HepG2 (cell line): ENCODE measurements around the gene HCRT. TPM values are rescaled to one million over a fixed set of nuclear protein-coding genes. Genes with fewer than 3 reads are reported as not detected.

Experiments used
- CEBPZ ChIP-seq: IDR thresholded peaks from 2 replicates; pipeline ENCODE4 v1.6.1; 2012; ENCODE audit warnings: low read length, improper control_type of control experiment
- HMG20A ChIP-seq: IDR thresholded peaks from 2 replicates; pipeline ENCODE4 v1.6.1; 2016; ENCODE audit warnings: borderline replicate concordance
- IRX3 ChIP-seq: sonication (generic); formaldehyde crosslinking; IDR thresholded peaks from 2 replicates; pipeline ENCODE4 v1.8.1; 2023; ENCODE audit warnings: mild to moderate bottlenecking, low read depth, missing genetic modification reagents, borderline replicate concordance
- MAF1 ChIP-seq: sonication (generic); formaldehyde crosslinking; IDR thresholded peaks from 2 replicates; pipeline ENCODE4 v1.5.0; 2020; ENCODE audit warnings: missing genetic modification reagents, borderline replicate concordance
- MED8 ChIP-seq: sonication (generic); formaldehyde crosslinking; IDR thresholded peaks from 2 replicates; pipeline ENCODE4 v1.8.1; 2023; ENCODE audit warnings: mild to moderate bottlenecking, missing genetic modification reagents; ENCODE audit not compliant: insufficient replicate concordance
- RAD51 ChIP-seq: fragments of 450-650 bp; IDR thresholded peaks from 2 replicates; pipeline ENCODE4 v1.6.1; 2016; ENCODE audit warnings: borderline replicate concordance
- REXO4 ChIP-seq: sonication (generic); formaldehyde crosslinking; IDR thresholded peaks from 2 replicates; pipeline ENCODE4 v1.8.0; 2022; ENCODE audit warnings: missing genetic modification reagents, mild to moderate bottlenecking, borderline replicate concordance
- SKI ChIP-seq: fragments of 450-650 bp; IDR thresholded peaks from one replicate; pipeline ENCODE4 v1.6.1; 2018; ENCODE audit warnings: mild to moderate bottlenecking; ENCODE audit not compliant: partially characterized antibody
- SNAPC5 ChIP-seq: sonication (generic); formaldehyde crosslinking; IDR thresholded peaks from 2 replicates; pipeline ENCODE4 v1.8.1; 2023; ENCODE audit warnings: mild to moderate bottlenecking, missing genetic modification reagents, borderline replicate concordance
- SP4 ChIP-seq: sonication (generic); formaldehyde crosslinking; IDR thresholded peaks from 2 replicates; pipeline ENCODE4 v1.8.1; 2023; ENCODE audit warnings: mild to moderate bottlenecking, missing genetic modification reagents
- ZBTB4 ChIP-seq: sonication (generic); formaldehyde crosslinking; IDR thresholded peaks from 2 replicates; pipeline ENCODE4 v1.4.0; 2020; ENCODE audit warnings: missing genetic modification reagents, mild to moderate bottlenecking, borderline replicate concordance
- ZNF207 ChIP-seq: fragments of 450-650 bp; IDR thresholded peaks from 2 replicates; pipeline ENCODE4 v1.6.1; 2016; ENCODE audit warnings: antibody characterized with exemption, borderline replicate concordance
- ZNF30 ChIP-seq: sonication (generic); formaldehyde crosslinking; IDR thresholded peaks from 2 replicates; pipeline ENCODE4 v1.5.0; 2020; ENCODE audit warnings: mild to moderate bottlenecking, missing genetic modification reagents
- ZNF687 ChIP-seq: sonication (generic); formaldehyde crosslinking; IDR thresholded peaks from 2 replicates; pipeline ENCODE4 v1.5.1; 2020; ENCODE audit warnings: mild to moderate bottlenecking, missing genetic modification reagents, moderate library complexity
- ZXDC ChIP-seq: sonication (generic); formaldehyde crosslinking; IDR thresholded peaks from 2 replicates; pipeline ENCODE4 v1.5.0; 2020; ENCODE audit warnings: mild to moderate bottlenecking, missing genetic modification reagents
- polyA plus RNA-seq, 8 experiments: library from polyadenylated mRNA; depleted of rRNA in 3 of 8; stranded (reverse) in 7 of 8; unstranded in 1 of 8; fragments of >200 nt; fragmentation: Illumina TruSeq in 4 of 8; extraction: Trizol in 4 of 8; gene quantifications; 2 replicates each; pipeline versions ENCODE4 v1.2.1 to v1.2.3, GENCODE V29; 2011 to 2016; ENCODE audit warnings: low read depth in 4 of 8, missing spikeins in 1 of 8, mixed read lengths in 1 of 8; ENCODE audit not compliant: insufficient read depth in 1 of 8
- total RNA-seq, 5 experiments: library from RNA; depleted of rRNA; stranded (reverse); fragments of >200 nt; fragmentation: Illumina TruSeq; extraction: Trizol; gene quantifications; 2 replicates each; pipeline ENCODE4 v1.2.3, GENCODE V29; 2016; ENCODE audit warnings: low read depth in 1 of 5

The HCRT gene
- total and polyA plus RNA-seq, 2 of the 13 experiments (the other 11 are each of a cell fraction or from before 2014, with no cell fraction given): not detected

- peak; percentile 44; the same call in 1 of the 2 replicates for TF ChIP-seq ZNF687 (CRISPR knock-in tag)
- TF ChIP-seq ZNF30 (CRISPR knock-in tag): no peak
- peak; percentile 61; the same call in 1 of the 2 replicates for TF ChIP-seq SNAPC5 (CRISPR knock-in tag)
- TF ChIP-seq REXO4 (CRISPR knock-in tag): no peak
- no peak for TF ChIP-seq MED8 (CRISPR knock-in tag)
- no peak for TF ChIP-seq SKI
- TF ChIP-seq CEBPZ: no peak
- peak; percentile 62; the same call in 1 of the 2 replicates for TF ChIP-seq SP4 (CRISPR knock-in tag)
- no peak for TF ChIP-seq ZXDC (CRISPR knock-in tag)
- no peak for TF ChIP-seq ZBTB4 (CRISPR knock-in tag)
- no peak; the same call in 1 of the 2 replicates for TF ChIP-seq HMG20A (CRISPR knock-in tag)
- peak; percentile 93 for TF ChIP-seq MAF1 (CRISPR knock-in tag)
- TF ChIP-seq RAD51: no peak
- no peak for TF ChIP-seq ZNF207
- peak; percentile 87; the same call in 1 of the 2 replicates for TF ChIP-seq IRX3 (CRISPR knock-in tag)
These were observed 5.3 kb downstream of the HCRT start (continued) for GRCh38 chr17:42179911-42180410.
